Osteocyte (in vitro differentiated cells): ENCODE results near the gene TRIO. TPM values are rescaled to one million over a fixed set of nuclear protein-coding genes. Genes with fewer than 3 reads are reported as not detected.

ENCODE experiments used
- DNase-seq: peaks from one replicate; pipeline ENCODE4 v3.0.0; 2021; ENCODE audit warnings: mixed read lengths; ENCODE audit not compliant: unreplicated experiment; ENCODE audit errors: extremely low spot score
- H3K27ac Mint-ChIP-seq: one replicate; pipeline ENCODE4 v1.8.0; 2021; ENCODE audit warnings: mild to moderate bottlenecking, mixed read lengths; ENCODE audit not compliant: unreplicated experiment
- H3K27me3 Mint-ChIP-seq: one replicate; pipeline ENCODE4 v1.8.0; 2021; ENCODE audit warnings: mixed read lengths; ENCODE audit not compliant: unreplicated experiment
- H3K36me3 Mint-ChIP-seq: one replicate; pipeline ENCODE4 v1.8.0; 2021; ENCODE audit warnings: mixed read lengths; ENCODE audit not compliant: unreplicated experiment
- H3K4me1 Mint-ChIP-seq: one replicate; pipeline ENCODE4 v1.8.0; 2021; ENCODE audit warnings: mixed read lengths; ENCODE audit not compliant: unreplicated experiment
- H3K4me3 Mint-ChIP-seq: one replicate; pipeline ENCODE4 v1.8.0; 2021; ENCODE audit warnings: mild to moderate bottlenecking, moderate library complexity, mixed read lengths; ENCODE audit not compliant: unreplicated experiment
- H3K9me3 Mint-ChIP-seq: one replicate; pipeline ENCODE4 v1.8.0; 2021; ENCODE audit warnings: mixed read lengths; ENCODE audit not compliant: unreplicated experiment
- total RNA-seq: library from RNA; stranded (reverse); gene quantifications from 2 replicates; pipeline ENCODE4 v1.2.1, GENCODE V29; 2021
- TF ChIP-seq, protein P1 (sequence below): fragments of 200-600 bp; sonication (generic); IDR thresholded peaks from 2 replicates; pipeline ENCODE4 v1.5.0; 2021; ENCODE audit warnings: antibody characterized with exemption, mild to moderate bottlenecking, moderate library complexity

Gene TRIO
- total RNA-seq, 1 donor from 2014 or later: 336 TPM

DNA sequence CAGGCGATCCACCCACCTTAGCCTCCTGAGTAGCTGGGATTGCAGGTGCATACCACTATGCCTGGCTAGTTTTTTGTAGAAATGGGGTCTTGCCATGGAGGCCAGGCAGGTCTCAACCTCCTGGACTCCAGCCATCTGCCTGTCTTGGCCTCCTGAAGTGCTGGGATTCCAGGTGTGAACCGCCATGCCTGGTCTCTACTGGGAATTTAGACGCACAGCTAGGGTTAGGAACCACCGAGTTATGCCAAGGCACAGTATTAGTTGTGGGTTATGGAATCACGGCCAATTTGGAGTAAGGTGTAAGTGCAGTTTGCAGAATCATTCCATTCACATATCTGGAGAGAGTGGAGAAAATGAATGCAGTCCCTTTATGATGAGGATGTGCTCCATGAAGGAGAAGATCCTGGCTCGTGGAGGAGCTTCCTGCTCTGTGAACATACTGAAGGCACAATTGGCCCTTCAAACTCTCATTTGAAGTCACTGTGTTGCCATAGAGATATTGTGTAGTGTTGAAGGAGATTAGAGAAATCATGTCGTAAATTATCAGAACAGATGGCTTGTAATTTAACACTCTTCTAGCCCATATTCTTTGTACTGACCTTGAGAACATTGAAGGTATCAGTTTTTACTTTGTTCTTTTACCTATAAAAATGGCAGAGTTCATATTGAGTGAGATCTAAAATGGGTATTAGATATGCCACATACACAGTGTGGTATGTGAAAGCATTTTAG, 18.8 kb downstream of the TRIO start:
- no peak for DNase-seq
- Mint-ChIP-seq H3K27me3 (no peaks in the 10 kb centered on the region), H3K4me3 (no peak overlapping the region), H3K36me3 (peaks cover 9% of the 10 kb centered on the region), H3K9me3 (peaks cover 20% of the 10 kb centered on the region), H3K4me1 (peaks cover 74% of the 10 kb centered on the region), H3K27ac (peak overlapping the region; percentile 11)
- TF ChIP-seq, protein P1, sequence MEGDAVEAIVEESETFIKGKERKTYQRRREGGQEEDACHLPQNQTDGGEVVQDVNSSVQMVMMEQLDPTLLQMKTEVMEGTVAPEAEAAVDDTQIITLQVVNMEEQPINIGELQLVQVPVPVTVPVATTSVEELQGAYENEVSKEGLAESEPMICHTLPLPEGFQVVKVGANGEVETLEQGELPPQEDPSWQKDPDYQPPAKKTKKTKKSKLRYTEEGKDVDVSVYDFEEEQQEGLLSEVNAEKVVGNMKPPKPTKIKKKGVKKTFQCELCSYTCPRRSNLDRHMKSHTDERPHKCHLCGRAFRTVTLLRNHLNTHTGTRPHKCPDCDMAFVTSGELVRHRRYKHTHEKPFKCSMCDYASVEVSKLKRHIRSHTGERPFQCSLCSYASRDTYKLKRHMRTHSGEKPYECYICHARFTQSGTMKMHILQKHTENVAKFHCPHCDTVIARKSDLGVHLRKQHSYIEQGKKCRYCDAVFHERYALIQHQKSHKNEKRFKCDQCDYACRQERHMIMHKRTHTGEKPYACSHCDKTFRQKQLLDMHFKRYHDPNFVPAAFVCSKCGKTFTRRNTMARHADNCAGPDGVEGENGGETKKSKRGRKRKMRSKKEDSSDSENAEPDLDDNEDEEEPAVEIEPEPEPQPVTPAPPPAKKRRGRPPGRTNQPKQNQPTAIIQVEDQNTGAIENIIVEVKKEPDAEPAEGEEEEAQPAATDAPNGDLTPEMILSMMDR: no peak

DNA sequence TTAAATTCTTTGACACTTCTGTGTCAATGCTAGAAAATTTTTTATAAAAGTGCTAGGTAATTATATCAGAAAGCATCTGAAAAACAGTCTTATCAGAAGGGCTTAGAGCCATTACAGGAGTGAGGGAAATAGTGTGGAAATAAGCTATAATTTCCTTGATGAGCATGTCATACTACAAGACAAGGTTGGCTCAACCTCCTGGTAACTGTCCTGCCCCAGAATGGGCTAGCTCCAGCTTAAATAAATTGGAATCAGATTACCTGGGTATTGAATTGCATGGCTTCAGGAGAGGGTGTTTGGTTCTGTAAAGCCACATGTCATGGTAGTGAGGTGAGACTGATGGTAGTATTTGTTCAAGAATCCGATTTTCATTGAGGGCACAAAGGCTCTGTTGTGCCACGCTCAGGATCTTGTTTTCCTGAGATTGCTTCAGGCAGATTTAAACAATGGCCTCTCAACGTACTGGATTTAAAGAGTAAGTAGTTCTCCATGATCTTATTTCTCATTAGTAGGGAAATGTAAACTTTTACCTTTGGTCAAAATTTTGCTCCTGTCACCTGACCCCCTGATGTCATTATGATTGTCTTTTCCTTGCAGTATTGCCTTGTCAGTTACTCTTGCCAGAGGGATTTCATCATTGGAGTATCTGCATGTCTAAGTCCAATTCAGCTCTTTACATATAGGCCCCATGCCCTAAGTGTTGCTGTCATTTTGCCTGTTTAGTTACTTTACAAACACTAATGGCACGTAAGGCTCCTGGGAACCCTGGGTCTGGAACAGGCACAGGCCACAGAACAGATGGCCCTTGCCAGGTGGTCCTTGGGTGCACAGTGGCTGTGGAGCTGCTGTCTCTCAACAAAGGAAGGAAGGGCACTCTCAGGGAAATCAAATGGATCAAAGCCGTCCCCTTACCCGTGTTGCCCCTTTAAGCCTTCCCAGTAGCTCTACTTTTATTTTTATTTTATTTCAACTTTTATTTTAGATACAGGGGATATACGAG, 21.3 kb downstream of the TRIO start:
- Mint-ChIP-seq H3K36me3 (peaks cover 9% of the 10 kb centered on the region), H3K27me3 (no peaks in the 10 kb centered on the region), H3K4me3 (no peak overlapping the region), H3K9me3 (peaks cover 20% of the 10 kb centered on the region), H3K4me1 (peaks cover 81% of the 10 kb centered on the region), H3K27ac (no peak overlapping the region)
- TF ChIP-seq, protein P1: no peak
- DNase-seq: no peak

DNA sequence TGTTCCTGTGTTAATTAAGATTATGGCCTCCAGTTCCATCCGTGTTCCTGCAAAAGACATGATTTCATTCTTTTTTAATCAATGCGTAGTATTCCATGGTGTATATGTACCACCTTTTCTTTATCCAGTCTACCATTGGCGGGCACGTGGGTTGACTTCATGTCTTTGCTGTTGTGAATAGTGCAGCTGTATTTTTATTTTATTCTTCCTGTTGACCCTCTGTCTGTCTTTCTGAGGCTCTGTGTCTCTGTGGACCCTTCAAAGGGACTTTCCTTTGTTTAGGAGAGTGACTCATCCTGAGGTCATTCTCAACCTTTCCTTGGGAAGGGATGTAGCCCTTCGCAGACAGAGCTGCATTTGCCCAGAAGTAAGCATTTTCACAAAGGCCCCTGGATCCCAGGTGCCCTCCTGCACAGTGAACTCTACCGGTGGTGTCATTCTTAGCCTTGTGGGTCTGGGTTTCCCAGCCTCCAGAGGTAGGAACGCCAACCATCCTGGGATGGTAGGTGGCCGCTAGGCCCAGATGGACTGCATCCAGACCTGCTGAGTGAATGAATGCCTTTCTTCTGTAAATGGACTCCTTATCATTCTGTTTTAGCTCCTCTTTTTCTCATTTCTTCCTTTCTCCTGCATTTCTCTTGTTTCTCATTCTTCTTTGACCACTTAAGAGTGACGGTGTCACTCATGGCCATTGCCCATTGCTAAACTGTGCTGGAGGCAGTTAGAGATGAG, 22.4 kb downstream of the TRIO start:
- H3K9me3 Mint-ChIP-seq: peaks cover 20% of the 10 kb centered on the region
- H3K36me3 Mint-ChIP-seq: peaks cover 9% of the 10 kb centered on the region
- DNase-seq: no peak
- H3K27ac Mint-ChIP-seq: peak overlapping the region; percentile 59
- TF ChIP-seq, protein P1: no peak
- peaks cover 78% of the 10 kb centered on the region for H3K4me1 Mint-ChIP-seq
- no peaks in the 10 kb centered on the region for H3K27me3 Mint-ChIP-seq
- no peak overlapping the region for H3K4me3 Mint-ChIP-seq

DNA sequence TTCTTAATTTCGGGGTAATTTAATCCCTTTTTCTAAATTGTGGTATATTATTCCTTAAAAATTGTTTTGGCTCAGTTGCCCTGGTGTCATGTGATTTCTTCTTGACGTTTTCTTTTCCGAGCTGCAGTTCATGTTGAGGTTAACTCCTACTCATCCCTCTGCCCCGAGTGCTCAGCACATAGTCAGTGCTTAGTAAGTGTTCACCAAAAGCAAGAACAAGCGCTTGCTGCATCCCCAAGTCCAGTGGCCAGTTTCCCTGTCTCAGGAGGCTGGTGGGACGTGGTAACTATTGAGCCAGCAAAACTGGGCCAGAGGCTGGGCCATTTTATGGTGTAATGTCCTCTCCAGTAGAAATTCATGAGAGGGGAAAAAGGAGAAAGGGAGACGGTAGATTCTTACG, 23.3 kb downstream of the TRIO start:
- Mint-ChIP-seq H3K4me1 (peaks cover 77% of the 10 kb centered on the region), H3K4me3 (no peak overlapping the region), H3K27ac (peak overlapping the region; percentile 48), H3K9me3 (peaks cover 20% of the 10 kb centered on the region), H3K27me3 (no peaks in the 10 kb centered on the region), H3K36me3 (peaks cover 9% of the 10 kb centered on the region)
- TF ChIP-seq, protein P1: no peak
- DNase-seq: no peak
